NCI-H2029 treated with DMSO at 0.1 percent for 48 hours (cell line): Measurements from ENCODE around the gene EPHA6.
"Not testable (repeated sequence)": the region's sequence is repeated elsewhere in the genome, so short reads cannot be mapped to it uniquely, and the experiment has no call there.

ENCODE experiments used
- DNase-seq: peaks from one replicate; lab custom pipeline; 2025; lab: John Stamatoyannopoulos, UW

Gene EPHA6

DNA sequence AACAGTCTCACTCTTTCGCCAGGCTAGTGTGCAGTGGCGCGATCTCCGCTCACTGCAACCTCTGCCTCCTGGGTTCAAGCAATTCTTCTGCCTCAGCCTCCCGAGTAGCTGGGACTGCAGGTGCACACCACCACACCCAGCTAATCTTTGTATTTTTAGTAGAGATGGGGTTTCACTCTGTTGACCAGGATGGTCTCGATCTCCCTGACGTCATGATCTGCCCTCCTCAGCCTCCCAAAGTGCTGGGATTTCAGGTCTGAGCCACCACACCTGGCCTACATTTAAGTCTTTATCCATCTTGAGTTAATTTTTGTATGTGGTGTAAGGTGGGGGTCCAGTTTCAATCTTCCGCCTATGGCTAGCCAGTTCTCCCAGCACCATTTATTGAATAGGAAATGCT is 211.2 kb downstream of the EPHA6 start:
- not testable (repeated sequence) for DNase-seq

DNA sequence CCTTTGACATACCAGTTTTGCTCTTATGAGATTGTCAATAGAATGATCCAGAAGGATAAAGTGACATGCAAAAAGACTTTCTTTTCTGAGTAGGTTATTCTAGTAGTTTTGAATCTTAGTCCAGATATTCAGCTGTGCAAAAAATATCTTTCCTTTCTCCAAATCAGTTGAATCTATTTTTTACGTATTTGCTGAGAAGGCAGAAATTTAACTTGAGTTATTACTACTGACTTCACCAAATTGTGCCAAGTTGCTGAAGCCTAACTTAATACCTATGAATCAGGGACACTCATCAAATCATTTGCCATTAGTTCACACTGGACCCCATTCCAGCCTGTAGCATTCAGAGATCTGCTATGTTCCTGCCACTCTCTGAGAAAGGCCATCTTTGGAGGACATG is 215.6 kb downstream of the EPHA6 start:
- DNase-seq = no peak

DNA sequence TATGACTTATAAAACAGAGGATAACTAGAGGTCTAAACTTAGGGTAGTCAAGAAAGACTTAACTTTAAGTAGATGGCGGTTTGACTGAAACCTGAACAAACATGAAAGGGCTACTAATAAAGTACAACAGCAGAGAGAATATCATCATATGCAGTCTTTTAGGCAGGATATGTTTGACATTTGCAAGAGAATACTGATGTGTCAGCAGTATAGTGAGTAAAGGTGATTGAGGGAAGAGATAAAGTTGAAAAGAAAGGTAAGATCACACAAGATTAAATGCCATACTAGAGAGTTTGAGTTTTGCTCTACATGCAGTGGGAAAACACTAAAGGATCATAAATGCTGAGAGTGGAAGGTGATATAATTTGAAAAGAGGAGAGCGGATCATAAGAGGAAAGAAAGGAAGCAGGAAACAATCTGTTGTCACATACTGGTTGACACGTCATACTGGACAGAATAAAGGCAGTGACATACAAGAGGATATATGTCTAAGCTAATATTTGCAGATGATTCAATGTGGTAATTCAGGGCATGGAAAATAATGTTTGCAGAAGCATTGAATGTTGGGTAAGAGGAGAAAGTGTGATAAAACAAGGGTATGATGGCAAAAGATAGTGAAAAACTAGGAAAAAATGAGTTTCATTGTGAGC is 223.0 kb downstream of the EPHA6 start:
- DNase-seq = peak; percentile 14

DNA sequence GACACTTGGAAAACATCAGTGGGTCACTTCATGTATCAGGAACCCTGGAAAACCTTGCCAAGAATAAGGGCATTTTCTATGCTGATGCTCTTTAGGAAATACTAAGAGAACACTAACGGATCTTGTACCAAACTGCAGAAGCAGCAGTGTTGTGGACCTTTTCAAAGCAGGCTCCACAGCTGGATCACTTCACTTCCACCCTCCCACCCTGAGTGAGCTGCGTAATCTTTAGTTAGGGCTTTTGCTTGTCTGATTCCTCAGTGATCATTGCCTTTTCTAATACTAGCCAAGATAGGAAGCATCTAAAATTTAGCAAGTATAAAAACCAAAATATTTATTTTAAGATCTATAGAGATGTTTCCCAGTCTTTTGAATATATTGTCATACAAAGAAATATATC is 229.0 kb downstream of the EPHA6 start:
- no peak for DNase-seq

DNA sequence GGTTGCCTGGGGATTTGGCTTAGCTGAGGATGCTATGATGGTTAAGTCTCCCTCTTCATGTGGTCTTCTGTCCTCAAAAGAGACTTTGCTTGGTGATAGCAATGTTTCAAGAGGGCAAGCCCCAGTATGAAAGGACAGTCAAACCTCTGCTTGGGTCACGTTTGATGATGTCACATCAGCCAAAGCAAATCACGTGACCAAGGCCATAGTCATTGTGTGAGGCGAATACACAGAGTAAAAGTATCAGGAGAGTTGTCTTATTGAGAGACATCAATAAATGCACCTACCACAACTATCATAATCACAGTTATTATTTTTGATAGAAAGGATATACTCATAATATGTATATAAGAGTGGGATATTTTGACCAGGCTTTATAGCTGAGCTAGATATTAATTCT is 243.0 kb downstream of the EPHA6 start:
- DNase-seq = no peak

DNA sequence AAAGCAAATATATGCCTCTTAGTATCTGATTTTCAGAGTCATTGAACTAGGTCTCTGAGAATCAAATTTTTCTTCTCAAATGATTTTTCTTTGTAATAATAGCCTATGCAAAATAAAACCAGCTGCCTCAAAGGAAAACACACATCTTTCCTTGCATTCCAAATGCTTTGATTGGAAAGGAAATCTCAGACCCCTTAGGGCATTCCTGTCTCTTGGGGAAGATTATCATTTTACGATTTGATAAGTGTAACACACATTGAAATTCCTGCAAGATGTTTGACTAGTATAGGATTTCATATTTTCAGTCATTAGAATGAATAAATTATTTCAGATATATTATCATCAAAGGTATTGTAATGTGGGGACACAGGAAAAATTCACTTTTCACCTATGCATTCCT is 244.8 kb downstream of the EPHA6 start:
- no peak for DNase-seq

DNA sequence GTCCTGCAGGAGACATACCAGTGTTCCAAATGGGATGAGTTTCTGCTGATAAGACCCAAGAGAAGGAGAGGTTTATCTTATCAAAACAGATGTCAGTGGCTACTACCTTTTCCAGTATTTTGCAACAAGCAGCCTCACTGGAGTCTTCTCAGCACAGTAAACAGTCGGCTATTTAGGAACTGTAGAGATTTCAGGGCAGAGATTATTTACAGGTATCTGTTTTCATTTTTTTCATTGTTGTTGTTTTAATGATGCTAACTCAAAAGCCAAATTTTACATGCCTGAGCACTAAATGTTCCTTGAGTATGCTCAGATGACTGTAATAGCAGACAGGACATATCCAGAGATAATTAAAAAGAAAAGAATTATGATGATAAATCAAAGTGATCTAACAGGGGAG is 252.1 kb downstream of the EPHA6 start:
- DNase-seq = no peak

DNA sequence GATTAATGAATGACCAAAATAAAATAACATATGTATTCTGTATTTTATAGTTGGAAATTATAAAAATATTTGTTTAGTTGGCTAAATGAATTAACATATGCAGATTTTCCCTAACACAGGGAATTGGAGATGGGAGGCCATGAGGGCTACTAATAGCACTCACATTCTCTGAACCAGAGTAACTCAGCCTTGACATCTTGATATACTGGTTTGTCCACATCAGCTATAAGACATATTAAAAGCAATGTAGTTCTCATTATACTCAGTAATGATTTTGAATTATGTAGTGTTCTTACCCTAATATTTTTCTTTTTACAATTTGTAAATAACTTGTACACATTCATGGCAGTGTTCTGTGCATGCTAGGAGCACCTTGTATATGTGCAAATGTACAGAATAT is 255.9 kb downstream of the EPHA6 start:
- no peak for DNase-seq

DNA sequence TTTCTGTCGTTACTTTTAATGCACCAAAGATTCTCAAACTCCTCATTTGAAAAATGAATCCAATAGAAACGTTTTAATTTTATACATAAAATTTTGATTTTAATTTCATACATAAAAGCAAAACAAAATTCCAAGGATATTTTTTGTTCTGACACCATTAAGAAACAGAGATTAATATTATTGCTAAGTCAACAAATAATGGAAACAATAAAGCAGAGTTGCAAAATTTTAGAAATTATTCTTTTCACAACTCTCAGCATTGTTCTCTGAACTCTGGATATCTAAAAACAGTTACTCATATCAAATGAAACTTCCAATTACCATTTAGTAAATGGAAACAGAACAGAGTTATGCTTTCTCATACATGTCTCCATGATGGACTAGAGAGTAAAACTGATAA is 260.2 kb downstream of the EPHA6 start:
- DNase-seq = no peak

DNA sequence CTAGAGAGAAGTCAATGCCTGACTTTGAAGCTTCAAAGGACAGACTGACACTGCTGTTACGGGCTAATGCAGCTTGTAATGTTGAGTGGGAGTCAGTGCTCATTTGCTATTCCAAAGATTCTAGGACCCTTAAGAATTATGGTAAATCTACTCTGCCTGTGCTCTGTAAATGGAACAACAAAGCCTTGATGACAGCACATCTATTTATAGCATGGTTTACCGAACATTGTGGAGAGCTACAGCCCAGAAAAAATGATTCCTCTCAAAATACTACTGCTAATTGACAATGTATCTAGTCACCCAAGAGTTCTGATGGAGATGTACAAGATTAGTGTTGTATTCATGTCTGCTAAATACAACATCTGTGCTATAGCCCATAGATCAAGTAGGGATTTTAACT is 262.3 kb downstream of the EPHA6 start:
- no peak for DNase-seq

DNA sequence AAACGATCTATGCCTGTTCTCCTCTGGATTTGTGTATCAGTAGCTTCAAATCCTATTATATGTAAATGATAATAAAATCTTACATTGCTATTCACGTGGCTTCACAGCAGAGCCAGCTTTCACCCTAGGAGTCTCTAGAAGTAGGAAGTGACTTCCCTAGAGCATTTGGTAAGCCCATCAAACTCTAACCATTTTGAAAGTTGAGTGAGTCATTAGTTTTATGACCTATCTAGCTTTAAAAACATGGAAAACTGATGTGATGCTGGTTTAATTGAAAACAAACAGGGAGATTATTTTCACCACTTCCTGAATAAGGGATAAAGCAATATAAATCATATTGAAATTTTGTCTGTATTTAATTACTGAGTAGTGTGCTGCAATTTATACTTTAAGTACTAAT is 275.2 kb downstream of the EPHA6 start:
- DNase-seq = no peak

DNA sequence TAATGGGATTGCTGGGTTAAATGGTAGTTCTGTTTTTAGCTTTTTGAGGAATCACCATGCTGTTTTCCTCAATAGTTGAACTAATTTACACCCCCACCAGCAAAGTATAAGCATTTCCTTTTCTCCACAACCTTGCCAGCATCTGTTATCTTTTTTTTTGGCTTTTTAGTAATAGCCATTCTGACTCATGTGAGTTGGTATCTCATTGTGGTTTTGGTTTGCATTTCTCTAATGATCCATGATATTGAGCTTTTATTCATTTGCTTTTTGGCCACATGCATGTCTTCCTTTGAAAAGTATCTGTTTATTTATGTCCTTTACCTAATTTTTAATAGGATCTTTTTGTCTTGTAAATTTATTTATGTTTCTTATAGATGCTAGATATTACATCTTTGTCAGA is 288.2 kb downstream of the EPHA6 start:
- no peak for DNase-seq

DNA sequence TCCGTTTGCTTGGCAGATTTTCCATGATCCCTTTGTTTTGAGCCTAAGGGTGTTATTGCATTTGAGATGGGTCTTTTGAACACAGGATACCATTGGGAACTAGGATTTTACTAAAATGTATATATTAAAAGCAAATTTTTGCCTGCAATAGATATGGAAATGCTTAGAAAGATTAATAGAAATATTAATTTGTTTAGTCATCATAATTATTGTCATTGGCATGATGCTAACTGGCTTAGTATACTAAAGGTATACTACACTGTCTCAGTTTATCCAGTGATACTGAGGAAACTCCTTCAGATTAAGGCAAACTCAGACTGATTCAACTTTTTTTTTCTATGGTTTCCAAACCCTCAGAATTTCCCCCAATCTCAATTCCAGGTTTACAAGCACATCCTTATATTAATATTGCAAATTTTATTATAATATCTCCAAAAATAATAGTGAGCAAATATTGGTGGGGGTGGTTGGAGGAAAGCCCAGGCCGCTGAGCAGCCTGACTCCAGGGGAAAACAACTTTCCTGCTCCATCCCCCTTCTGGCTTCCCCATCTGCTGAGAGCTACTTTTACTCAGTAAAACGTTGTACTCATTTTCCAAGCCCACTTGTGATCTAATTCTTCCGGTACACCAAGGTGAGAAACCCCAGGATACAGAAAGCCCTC is 291.7 kb downstream of the EPHA6 start:
- DNase-seq = no peak

DNA sequence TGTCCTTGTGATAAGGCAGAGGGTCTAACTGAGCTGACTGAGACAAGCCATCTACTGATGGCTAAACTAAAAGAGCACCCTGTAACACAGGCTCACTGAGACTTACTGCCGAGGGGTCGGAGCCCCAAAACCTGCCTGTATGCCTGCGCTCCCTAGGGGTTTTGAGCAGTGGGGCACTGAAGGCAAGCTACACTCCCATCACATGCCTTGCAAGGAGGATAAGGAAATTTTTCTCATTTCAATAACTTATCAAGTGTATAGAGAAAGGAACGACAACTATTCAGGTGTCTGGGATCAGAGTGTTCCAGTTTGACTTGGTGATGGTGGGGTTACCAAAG is 292.2 kb downstream of the EPHA6 start:
- DNase-seq = no peak

DNA sequence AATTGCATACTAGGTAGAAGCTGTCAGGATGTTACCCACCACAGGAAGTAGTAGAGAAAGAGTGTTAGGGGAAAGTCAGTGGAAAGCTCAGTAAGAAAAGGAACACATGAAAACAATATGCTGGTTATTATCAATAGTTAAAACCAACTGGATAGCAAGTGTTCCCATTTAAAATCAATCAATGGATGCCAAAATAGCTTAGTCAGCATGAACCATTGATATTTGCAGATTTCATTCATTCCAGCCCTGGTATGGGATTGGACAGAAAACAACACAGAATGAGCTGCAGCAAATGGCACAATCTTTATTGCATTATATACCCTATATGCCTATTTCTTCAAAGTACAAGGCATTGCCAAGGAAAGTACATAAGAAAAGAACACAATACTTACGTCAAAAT is 293.7 kb downstream of the EPHA6 start:
- no peak for DNase-seq

DNA sequence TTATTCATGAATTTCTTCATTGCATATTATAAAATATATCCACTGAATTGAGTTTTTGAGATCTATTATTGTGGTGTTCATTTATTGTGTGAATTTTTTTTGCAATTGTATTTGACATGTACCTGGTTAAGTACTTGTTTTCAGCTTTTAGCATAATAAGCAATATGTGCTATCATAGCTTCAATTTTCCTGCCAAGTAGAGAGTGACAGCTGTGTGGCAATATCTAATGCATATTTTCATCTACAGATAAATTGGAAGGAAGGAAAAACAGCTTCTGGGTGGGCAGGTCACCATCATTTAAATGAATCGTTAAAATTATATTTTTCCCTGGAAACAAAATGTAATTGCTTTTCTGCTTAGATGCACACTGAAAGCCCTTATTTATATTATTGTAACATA is 296.9 kb downstream of the EPHA6 start:
- DNase-seq = no peak

DNA sequence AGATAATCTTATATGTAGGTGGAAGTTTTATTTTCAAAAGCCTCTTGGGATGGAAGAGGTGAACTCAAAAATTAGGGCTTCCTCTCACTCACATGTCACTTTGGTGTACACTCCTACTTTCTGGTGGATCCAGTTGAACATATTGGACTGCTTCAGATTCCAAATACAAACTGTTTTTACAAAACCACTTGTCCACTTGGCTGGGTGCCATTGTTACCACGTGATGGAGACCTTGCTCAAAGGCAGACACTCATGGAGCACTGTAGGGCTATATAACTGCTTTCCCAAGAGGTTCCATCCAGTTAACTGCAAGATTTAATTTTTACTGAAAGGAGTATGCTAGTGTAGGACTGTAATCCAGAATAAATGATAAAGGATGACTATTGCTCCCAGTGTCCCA is 307.0 kb downstream of the EPHA6 start:
- no peak for DNase-seq

DNA sequence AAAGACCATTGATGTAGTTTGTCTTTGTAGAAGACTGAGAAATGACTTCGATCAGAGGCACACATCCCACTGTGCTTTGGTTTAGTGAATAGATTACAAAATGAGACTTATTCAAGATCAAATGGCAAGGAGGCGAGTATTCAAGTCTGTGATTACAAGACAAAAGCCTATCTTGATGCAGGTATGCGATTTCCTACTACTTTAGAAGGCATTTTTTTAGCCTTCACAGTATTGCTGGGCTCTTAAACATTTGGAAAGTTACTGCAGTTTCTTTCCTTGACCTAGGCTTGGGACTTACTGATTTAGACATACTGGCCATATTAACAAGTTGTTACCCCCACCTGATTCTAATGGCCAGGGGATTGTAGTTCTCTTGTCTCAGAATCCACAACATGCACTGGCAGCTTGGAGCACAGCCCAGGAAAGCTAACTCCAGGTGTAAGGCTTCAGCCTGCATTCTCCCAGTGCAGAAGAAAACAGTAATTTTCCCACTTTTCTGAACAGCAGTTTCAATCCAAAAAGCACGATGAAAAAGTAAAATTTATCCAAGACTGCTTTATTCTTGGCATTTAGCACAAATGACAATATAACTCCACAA is 311.6 kb downstream of the EPHA6 start:
- no peak for DNase-seq

DNA sequence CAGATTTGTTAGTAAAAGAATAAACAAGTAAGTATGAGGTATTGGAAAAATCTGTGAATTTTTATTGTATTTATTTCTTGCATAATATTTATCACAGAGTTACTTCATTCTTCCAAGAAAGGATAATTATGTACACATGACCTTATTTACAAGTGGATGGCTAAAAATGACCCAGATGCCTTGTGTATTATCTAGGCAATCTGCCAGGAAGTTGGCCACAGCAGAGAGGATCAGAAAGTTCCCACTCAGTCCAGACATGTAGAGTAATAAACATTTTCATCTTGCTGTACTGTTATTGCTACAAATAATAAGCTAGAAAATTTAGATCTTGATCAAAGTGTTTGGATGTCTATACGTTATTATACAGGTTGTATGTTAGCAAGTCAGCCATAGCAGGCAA is 317.1 kb downstream of the EPHA6 start:
- DNase-seq = no peak

DNA sequence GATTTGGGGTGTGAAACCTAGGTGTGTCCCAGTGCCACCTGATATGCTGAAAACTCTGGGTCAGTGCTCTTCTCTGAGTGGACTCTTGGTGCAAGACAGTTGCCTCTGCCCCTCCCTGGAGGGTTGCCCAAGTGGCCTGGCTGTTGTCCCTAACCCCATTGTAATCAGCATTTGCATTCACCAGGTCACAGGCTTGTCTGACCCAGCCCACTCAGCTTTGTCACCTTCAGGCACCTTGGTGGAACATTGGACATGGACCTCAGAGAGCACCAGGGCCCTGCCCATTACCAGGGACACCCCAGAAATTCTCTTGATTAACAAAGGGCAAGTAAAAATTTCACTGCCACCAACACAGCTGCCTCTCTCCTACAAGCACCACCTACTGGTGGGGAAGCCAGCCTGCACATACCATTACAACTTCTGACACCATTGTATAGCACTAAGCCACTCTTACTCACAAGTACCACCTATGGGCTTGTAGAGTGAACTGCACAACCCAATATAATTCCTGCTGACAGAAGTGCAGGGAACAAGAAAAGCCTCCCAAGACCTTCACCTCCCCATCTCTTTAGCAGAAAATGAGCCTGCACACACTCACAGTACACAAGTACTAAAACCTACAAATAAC is 324.6 kb downstream of the EPHA6 start:
- no peak for DNase-seq

DNA sequence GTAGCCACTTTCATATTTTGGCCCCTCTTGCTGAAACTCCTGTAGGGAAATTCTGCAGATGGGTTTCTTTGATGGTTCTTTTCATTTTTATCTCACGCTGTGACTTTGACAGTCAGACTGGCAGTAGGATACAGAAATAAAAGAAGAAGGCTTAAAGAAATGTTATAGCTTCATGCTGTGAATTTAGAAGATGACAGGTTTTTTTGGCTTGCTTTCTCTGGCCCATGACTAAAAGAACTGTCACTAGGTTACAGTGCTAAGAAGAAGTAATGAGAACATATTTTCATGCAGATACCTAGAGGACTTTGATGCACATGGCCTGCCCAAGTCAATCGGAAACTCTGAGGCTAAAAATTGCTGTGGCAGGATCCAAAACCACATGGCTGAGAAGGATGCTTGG is 334.5 kb downstream of the EPHA6 start:
- DNase-seq = no peak

DNA sequence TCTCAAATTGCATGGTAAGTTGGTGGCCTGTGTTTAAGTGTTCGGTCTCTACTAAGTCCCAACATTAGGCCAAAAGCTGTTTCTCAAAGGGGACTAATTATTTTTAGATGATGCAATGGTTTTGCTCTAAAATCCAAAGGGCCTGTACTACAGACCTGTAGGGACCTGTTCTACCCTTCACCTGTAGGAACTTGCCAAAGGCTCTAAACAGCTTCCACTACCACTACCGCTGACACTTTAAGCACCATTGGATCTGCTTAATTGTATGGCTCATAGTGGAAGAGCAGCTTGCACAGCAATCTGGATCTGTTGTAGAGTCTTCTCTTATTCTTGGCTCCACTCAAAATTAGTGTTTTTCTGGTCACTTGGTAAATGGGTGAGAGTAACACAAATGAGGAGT is 346.8 kb downstream of the EPHA6 start:
- DNase-seq = no peak

DNA sequence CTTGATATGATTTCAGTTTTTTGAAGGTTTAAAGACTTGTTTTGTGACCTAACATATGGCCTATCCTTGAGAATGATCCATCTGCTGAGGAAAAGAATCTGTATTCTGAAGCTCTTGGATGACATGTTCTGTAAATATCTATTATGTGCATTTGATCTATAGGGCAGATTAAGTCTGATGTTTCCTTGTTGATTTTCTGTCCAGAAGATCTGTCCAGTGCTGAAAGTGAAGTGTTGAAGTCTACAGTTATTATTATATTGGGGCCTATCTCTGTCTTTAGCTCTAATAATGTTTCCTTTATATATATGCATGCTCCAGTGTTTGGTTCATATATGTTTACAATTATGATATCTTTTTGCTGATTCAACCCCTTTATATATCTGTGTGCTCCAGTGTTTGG is 362.8 kb downstream of the EPHA6 start:
- DNase-seq = no peak

DNA sequence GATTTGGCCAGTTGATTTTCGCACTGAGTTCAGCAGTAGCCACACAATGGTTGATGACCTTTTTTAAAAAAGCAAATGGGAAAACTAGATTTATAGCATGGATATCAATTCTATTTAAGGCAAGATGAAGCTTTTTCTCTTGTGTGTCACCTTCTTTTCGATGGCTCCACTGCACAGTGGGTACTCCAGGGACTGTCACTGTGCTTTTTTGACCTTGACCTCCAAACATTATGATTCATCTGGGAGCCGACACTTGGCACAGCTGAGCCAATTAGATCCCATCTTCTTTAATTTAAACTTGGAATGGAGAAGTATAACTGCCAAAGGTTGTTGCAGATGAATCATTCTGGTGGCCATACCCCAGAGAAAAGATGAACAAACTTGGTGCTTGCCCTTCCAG is 367.3 kb downstream of the EPHA6 start:
- no peak for DNase-seq
